GM19328 (cell line): ENCODE results near the gene WDR46.

ENCODE experiments used
- ATAC-seq: cut with Tn5 transposase; IDR thresholded peaks from one replicate; pipeline ENCODE4 v1.9.1; 2021; ENCODE audit warnings: mild to moderate bottlenecking, moderate library complexity; ENCODE audit not compliant: unreplicated experiment

The WDR46 gene, protein sequence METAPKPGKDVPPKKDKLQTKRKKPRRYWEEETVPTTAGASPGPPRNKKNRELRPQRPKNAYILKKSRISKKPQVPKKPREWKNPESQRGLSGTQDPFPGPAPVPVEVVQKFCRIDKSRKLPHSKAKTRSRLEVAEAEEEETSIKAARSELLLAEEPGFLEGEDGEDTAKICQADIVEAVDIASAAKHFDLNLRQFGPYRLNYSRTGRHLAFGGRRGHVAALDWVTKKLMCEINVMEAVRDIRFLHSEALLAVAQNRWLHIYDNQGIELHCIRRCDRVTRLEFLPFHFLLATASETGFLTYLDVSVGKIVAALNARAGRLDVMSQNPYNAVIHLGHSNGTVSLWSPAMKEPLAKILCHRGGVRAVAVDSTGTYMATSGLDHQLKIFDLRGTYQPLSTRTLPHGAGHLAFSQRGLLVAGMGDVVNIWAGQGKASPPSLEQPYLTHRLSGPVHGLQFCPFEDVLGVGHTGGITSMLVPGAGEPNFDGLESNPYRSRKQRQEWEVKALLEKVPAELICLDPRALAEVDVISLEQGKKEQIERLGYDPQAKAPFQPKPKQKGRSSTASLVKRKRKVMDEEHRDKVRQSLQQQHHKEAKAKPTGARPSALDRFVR

GRCh38 chr6:33288921-33289783 lies at the start of gene WDR46, which contains the start of gene PFDN6:
Gene WDR46, minus strand, starts transcription at chr6:33289239. Its CDS starts 69 bp downstream, at chr6:33289170.
Gene PFDN6, plus strand, starts transcription at chr6:33289601. Its CDS starts 256 bp downstream, at chr6:33289857.
- peak; percentile 70 for ATAC-seq

GRCh38 chr6:33336495-33336894 lies 47.5 kb upstream of the WDR46 start:
- ATAC-seq: no peak

GRCh38 chr6:33335916-33336315 lies 46.9 kb upstream of the WDR46 start:
- ATAC-seq: no peak

DNA sequence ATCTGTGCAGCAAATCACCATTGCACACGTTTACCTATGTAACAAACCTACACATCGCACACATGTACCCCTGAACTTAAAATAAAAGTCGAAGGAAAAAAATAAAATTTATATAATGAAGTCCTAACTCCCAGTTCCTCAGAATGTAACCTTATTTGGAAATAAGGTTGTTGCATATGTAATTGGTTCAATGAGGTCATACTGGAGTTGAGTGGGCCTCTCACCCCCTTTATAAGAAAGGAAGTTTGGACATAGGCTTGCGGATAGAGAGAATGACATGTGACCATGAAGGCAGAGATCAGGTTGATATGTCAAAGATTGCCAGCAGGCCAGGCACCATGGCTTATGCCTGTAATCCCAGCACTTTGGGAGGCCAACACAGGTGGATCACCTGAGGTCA lies 44.6 kb upstream of the WDR46 start:
- ATAC-seq: no peak

GRCh38 chr6:33330736-33331135 lies 41.7 kb upstream of the WDR46 start:
- no peak for ATAC-seq

- ATAC-seq: no peak
These were observed 40.0 kb upstream of the WDR46 start for GRCh38 chr6:33329058-33329457.

DNA sequence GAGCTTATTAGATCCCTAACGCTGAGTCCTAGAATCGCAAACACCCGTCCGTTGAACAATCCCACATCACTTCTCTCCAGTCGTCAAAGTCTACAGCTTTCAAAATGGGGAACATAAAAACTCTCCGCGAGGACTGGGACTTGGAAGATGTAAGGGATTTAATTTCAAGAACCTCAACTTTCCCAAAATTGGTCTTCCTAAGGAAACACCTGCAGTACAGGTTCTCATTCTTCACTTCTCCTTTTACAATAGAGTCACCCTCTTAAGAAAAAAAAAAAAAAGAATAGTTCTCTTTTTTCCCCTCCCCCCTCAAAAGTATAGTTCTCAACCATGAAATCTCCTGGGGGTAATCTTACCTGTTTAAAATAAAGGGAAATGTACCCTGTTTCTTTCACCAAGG lies 35.1 kb upstream of the WDR46 start:
- ATAC-seq: no peak

- ATAC-seq: no peak
These were observed 34.5 kb upstream of the WDR46 start for GRCh38 chr6:33323623-33323948.

DNA sequence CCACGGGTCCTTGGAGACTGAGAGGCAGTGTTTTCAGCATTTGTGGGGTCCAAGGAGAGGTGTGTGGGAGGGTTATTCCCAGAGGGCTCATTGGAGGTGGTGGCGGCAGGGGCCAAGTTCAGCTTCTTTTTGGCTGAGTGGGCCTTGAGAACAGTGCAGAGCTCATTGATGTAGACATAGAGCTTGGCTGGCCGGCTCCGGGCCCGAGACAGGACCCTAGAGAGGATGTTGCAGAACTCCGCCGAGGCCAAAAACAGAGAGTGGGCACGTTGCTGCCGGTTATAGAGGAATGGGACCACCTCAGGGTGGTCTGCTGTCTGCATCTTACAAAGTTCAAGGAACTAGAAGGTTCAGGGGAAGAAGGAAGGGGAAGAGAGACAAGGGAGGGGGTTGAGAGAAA lies 32.2 kb upstream of the WDR46 start:
- no peak for ATAC-seq

GRCh38 chr6:33320315-33321181 lies 31.5 kb upstream of the WDR46 start:
- ATAC-seq: no peak

GRCh38 chr6:33319939-33320314 lies 30.9 kb upstream of the WDR46 start:
- no peak for ATAC-seq

DNA sequence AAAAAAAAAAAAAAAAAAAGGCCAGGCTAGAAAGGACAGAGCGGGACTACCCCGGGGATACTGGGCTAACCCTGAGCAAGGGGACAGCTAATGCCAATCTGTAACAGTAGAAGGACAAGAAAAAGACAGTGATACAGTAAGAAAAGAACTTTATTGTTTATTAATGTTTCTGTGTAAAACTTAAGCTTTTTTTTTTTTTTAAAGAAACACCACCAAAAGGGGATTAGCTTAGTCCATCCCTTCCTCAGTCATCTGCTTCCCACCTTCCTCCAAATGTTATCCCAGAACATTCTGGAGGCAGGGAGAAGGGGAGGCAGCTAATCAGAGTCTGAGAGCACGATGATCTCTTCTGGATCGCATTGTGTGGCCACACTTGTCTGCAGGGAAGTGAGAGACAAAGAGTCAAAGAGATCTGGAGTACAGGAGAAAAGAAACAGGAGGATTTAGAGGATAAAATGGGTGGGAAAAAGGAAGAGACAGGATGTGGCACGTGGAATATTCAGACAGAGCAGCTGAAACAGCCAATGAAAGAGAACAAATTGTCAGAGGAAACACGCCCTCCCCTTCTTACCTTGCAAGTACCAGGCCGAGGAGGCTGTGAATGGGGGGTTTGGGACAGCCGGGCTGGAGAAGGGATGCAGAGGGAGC lies 29.5 kb upstream of the WDR46 start:
- ATAC-seq: no peak

DNA sequence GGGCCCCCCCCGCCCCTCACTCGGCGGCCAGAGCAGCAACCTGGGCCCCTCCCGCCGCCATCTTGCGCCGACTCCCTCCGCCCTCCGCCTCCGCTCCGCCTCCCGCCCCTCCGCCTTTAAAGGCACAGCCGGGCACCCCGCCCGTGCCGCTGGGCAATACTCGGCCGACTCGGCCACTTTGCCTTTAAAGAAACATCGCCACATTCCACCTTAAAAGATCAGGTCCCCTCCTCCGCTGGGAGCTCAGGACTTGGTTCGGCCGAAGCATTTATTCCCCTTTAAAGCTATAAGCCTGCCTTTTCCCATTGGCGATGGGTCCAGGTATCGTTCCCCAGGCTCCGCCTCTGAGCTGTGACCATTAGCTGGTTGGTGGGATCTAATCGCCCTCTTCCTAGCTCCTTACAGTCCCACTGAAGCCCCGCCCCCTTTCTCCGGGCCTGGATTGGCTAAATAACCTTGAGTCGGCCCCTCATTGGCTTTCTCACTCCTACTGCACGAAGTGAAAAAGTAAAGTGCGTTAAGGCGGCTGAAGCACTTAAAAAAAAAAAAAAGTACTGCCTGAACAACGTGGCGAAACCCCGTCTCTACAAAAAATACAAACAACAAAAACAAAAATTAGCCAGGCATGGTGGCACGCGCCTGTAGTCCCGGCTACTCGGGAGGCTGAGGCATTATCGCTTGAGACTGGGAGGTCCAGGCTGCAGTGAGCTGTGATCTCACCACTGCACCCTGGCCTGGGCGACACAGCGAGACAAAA lies 28.8 kb upstream of the WDR46 start, which contains the start of gene ZBTB22:
Gene ZBTB22, minus strand, starts transcription at position 76 of the 757 bp plus-strand sequence. CDS start 828 bp downstream, outside the sequence.
- ATAC-seq: peak; percentile 50

- no peak for ATAC-seq
These were observed 28.3 kb upstream of the WDR46 start for GRCh38 chr6:33317419-33317668.

- ATAC-seq: no peak
These were observed 27.8 kb upstream of the WDR46 start for GRCh38 chr6:33316603-33317418.

- no peak for ATAC-seq
These were observed 27.0 kb upstream of the WDR46 start for GRCh38 chr6:33315793-33316602.

DNA sequence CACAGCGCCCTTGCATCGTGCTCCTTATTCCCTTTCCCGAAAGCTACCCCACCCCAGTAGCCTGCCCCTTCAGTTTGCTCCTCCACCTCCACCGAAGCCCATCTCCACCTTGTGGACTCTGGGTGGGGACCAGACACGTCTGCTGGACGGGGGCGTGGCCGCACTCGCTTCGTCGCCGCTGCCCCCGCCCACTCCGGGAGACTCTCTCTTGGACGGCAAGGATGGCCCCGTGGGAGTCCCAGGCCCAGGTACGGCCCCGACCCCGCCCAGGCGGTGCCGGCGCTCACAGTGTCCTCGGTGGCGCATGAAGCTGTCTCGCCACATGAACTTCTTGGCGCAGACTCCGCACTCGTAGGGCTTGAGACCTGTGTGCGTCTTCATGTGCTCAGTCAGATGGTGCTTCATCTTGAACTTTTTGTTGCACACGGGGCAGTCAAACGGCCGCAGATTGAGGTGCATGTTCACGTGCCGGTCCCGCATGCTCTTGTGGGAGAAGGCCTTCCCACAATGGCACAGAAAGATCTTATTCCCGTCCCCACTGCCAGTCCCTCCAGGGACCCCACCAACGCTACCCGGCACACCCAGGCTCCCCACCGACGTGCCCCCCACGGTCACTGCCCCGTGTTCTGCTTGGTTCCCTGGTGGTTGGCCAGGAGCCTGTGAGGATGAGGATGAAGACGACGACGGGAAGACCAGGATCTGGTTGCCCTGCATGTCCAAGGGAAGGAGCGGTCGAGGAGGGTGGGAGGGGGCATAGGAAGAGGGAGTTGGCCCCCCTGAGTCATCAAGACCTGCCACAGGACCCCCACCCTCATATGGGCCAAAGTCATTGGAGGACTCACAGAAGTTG lies 26.1 kb upstream of the WDR46 start:
- no peak for ATAC-seq
